ENCODE results near the gene SCN7A.

SCN7A gene

GRCh38 chr2:166375195-166375735, 118.8 kb downstream of the SCN7A start:
- WGBS (ENCODE audit: insufficient coverage), result 2% methylated on average over 6 of the region's 17 CpGs
- ChIA-PET CTCF (interaction anchor here (0.8 to 1.9 kb wide), 6 partner anchors 9 to 49 kb away, joined by 3 to 14 read pairs (median 4); no protein-coding TSS in a partner anchor), POLR2A (interaction anchor here (0.5 kb wide), 1 partner anchor 100 kb away, joined by 3 read pairs; no protein-coding TSS in a partner anchor)
- H3K4me1 ChIP-seq (ENCODE audit: control extremely low read depth in 1 of 4, control insufficient read depth in 4 of 4, insufficient read depth in 4 of 4, low read length in 3 of 4), result peaks cover 12 to 41% (median 26%) of the 10 kb centered on the region in 4 experiments
- no peaks in the 10 kb centered on the region for H3K27me3 ChIP-seq (replicated peaks in 2 of 5; ENCODE audit: control insufficient read depth in 4 of 5, insufficient read depth in 5 of 5, low read length in 4 of 5)
- peak; percentile 14 to 73 (median 55) for DNase-seq
- peak overlapping the region in 1 of 2 experiments; percentile 68 for H3K27ac ChIP-seq (ENCODE audit: insufficient read depth in 1 of 2, low read depth in 1 of 2, low read length in 2 of 2, poor library complexity in 1 of 2, severe bottlenecking in 2 of 2)
- peak overlapping the region; percentile 66 to 94 (median 88) for H3K4me3 ChIP-seq (ENCODE audit: control insufficient read depth in 1 of 7, extremely low read depth in 1 of 7, insufficient read depth in 4 of 7, low read depth in 2 of 7, low read length in 6 of 7)
- H3K36me3 ChIP-seq (ENCODE audit: control insufficient read depth in 4 of 4, insufficient read depth in 4 of 4, low read length in 3 of 4), result no peaks in the 10 kb centered on the region
- no peaks in the 10 kb centered on the region for H3K9me3 ChIP-seq (ENCODE audit: control extremely low read depth in 1 of 5, control insufficient read depth in 4 of 5, insufficient read depth in 2 of 5, low read depth in 1 of 5, low read length in 4 of 5)

DNA sequence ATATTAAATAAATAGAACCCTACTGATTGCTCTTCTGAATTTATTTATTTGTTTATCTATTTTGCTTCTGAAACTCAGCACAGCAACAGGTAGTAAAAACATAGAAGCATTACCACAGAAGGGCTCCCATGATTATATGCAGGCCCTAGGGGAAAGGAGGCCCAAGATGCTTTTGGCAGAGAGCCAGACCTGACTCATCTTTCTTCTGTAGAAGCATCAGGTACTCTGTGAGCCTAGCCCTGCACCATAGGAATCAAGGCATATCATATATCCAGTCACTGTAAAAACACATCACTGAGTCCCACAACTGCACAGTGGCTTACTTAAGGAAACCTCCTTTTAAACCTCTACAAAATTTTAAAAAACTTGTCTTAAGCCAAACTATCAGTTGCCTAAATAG, 120.1 kb downstream of the SCN7A start:
- H3K9me3 ChIP-seq (ENCODE audit: control extremely low read depth in 1 of 5, control insufficient read depth in 4 of 5, insufficient read depth in 2 of 5, low read depth in 1 of 5, low read length in 4 of 5), result no peaks in the 10 kb centered on the region
- no peak overlapping the region for H3K27ac ChIP-seq (ENCODE audit: insufficient read depth in 1 of 2, low read depth in 1 of 2, low read length in 2 of 2, poor library complexity in 1 of 2, severe bottlenecking in 2 of 2)
- peaks cover 12 to 41% (median 26%) of the 10 kb centered on the region in 4 experiments for H3K4me1 ChIP-seq (ENCODE audit: control extremely low read depth in 1 of 4, control insufficient read depth in 4 of 4, insufficient read depth in 4 of 4, low read length in 3 of 4)
- ChIA-PET CTCF (interaction anchor here (0.7 to 1.7 kb wide), 2 partner anchors 10 to 16 kb away, joined by 3 to 6 read pairs; no protein-coding TSS in a partner anchor), POLR2A (no interaction called here)
- no peaks in the 10 kb centered on the region for H3K27me3 ChIP-seq (replicated peaks in 2 of 5; ENCODE audit: control insufficient read depth in 4 of 5, insufficient read depth in 5 of 5, low read length in 4 of 5)
- H3K4me3 ChIP-seq (ENCODE audit: control insufficient read depth in 1 of 7, extremely low read depth in 1 of 7, insufficient read depth in 4 of 7, low read depth in 2 of 7, low read length in 6 of 7), result peak overlapping the region in 2 of 7 experiments; percentile 30 to 93
- no peaks in the 10 kb centered on the region for H3K36me3 ChIP-seq (ENCODE audit: control insufficient read depth in 4 of 4, insufficient read depth in 4 of 4, low read length in 3 of 4)
- peak; percentile 17 to 63 (median 56) for DNase-seq

GRCh38 chr2:166373539-166373938, 120.5 kb downstream of the SCN7A start:
- H3K27ac ChIP-seq (ENCODE audit: insufficient read depth in 1 of 2, low read depth in 1 of 2, low read length in 2 of 2, poor library complexity in 1 of 2, severe bottlenecking in 2 of 2), result no peak overlapping the region
- peak overlapping the region in 2 of 7 experiments; percentile 13 to 93 for H3K4me3 ChIP-seq (ENCODE audit: control insufficient read depth in 1 of 7, extremely low read depth in 1 of 7, insufficient read depth in 4 of 7, low read depth in 2 of 7, low read length in 6 of 7)
- no peaks in the 10 kb centered on the region for H3K36me3 ChIP-seq (ENCODE audit: control insufficient read depth in 4 of 4, insufficient read depth in 4 of 4, low read length in 3 of 4)
- no peaks in the 10 kb centered on the region for H3K27me3 ChIP-seq (replicated peaks in 2 of 5; ENCODE audit: control insufficient read depth in 4 of 5, insufficient read depth in 5 of 5, low read length in 4 of 5)
- CTCF ChIA-PET, result no interaction called here
- H3K4me1 ChIP-seq (ENCODE audit: control extremely low read depth in 1 of 4, control insufficient read depth in 4 of 4, insufficient read depth in 4 of 4, low read length in 3 of 4), result peaks cover 12 to 41% (median 26%) of the 10 kb centered on the region in 4 experiments
- H3K9me3 ChIP-seq (ENCODE audit: control extremely low read depth in 1 of 5, control insufficient read depth in 4 of 5, insufficient read depth in 2 of 5, low read depth in 1 of 5, low read length in 4 of 5), result no peaks in the 10 kb centered on the region
- DNase-seq, result no peak
- POLR2A ChIA-PET, result no interaction called here

DNA sequence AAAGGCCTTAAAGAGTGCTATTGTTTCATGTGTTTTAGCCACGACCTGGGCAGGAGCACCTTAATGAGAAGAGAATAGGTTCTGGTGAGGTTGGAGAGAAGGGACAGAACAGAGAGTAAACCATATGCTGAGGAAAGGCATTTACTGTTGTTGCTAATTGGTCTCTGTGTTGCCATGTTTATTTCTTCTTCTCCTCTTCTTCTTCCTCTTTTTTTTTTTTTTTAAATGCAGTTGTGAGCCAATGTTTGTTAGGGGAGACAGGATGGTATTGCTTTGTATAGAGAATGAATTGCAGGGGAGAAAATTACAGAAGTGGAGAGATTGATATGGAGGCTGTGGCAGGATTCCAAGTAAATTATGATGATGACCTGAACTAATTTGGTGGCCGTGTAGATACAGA, 120.9 kb downstream of the SCN7A start:
- ChIA-PET POLR2A (no interaction called here), CTCF (no interaction called here)
- Histone ChIP-seq H3K4me3 (ENCODE audit: control insufficient read depth in 1 of 7, extremely low read depth in 1 of 7, insufficient read depth in 4 of 7, low read depth in 2 of 7, low read length in 6 of 7) (peak overlapping the region in 2 of 7 experiments; percentile 19 to 30), H3K9me3 (ENCODE audit: control extremely low read depth in 1 of 5, control insufficient read depth in 4 of 5, insufficient read depth in 2 of 5, low read depth in 1 of 5, low read length in 4 of 5) (no peaks in the 10 kb centered on the region), H3K36me3 (ENCODE audit: control insufficient read depth in 4 of 4, insufficient read depth in 4 of 4, low read length in 3 of 4) (no peaks in the 10 kb centered on the region), H3K27ac (ENCODE audit: insufficient read depth in 1 of 2, low read depth in 1 of 2, low read length in 2 of 2, poor library complexity in 1 of 2, severe bottlenecking in 2 of 2) (no peak overlapping the region), H3K4me1 (ENCODE audit: control extremely low read depth in 1 of 4, control insufficient read depth in 4 of 4, insufficient read depth in 4 of 4, low read length in 3 of 4) (peaks cover 12 to 41% (median 26%) of the 10 kb centered on the region in 4 experiments), H3K27me3 (replicated peaks in 2 of 5; ENCODE audit: control insufficient read depth in 4 of 5, insufficient read depth in 5 of 5, low read length in 4 of 5) (no peaks in the 10 kb centered on the region)
- DNase-seq, result peak in 2 of 3 donors; percentile 29 to 42
- 11% methylated on average over 1 of the region's 2 CpGs for WGBS (ENCODE audit: insufficient coverage)

GRCh38 chr2:166372046-166372445, 122.0 kb downstream of the SCN7A start:
- no peaks in the 10 kb centered on the region for H3K9me3 ChIP-seq (ENCODE audit: control extremely low read depth in 1 of 5, control insufficient read depth in 4 of 5, insufficient read depth in 2 of 5, low read depth in 1 of 5, low read length in 4 of 5)
- POLR2A ChIA-PET, result no interaction called here
- no peak overlapping the region for H3K27ac ChIP-seq (ENCODE audit: insufficient read depth in 1 of 2, low read depth in 1 of 2, low read length in 2 of 2, poor library complexity in 1 of 2, severe bottlenecking in 2 of 2)
- peaks cover 12 to 41% (median 25%) of the 10 kb centered on the region in 4 experiments for H3K4me1 ChIP-seq (ENCODE audit: control extremely low read depth in 1 of 4, control insufficient read depth in 4 of 4, insufficient read depth in 4 of 4, low read length in 3 of 4)
- no peak overlapping the region for H3K4me3 ChIP-seq (ENCODE audit: control insufficient read depth in 1 of 7, extremely low read depth in 1 of 7, insufficient read depth in 4 of 7, low read depth in 2 of 7, low read length in 6 of 7)
- no peaks in the 10 kb centered on the region for H3K27me3 ChIP-seq (replicated peaks in 2 of 5; ENCODE audit: control insufficient read depth in 4 of 5, insufficient read depth in 5 of 5, low read length in 4 of 5)
- CTCF ChIA-PET, result no interaction called here
- WGBS (ENCODE audit: insufficient coverage), result no CpG with 5 or more reads among the region's 2 CpGs
- no peak for DNase-seq
- no peaks in the 10 kb centered on the region for H3K36me3 ChIP-seq (ENCODE audit: control insufficient read depth in 4 of 4, insufficient read depth in 4 of 4, low read length in 3 of 4)

DNA sequence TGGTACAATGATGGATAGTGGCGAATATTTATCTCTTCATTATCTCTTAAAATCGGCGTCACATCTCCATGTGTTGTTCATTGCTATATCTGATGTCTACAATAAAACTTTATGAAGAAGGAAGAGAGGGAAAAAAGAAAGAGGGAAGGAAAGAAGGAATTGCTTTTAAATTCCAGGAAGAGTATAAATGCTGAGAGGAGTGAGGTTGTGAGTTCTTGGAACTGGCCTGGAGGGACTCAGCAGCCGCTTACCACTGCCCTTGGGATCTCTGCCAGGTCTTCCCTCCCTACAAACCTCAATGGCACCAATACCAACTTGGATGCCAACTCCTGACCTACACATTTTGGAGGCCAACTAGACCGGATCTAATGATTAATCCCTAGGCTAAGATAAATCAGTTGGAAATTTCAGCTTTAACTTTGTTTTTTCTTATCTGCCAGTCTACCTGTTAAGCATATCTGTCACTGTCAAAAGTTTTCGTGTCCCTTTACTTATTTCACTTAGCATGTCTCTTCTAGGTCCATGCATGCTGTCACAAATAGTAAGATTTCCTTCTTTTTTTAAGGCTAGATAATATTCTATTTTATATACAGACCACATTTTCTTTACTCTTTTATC, 128.1 kb downstream of the SCN7A start:
- 41% methylated on average over 2 of the region's 6 CpGs for WGBS (ENCODE audit: insufficient coverage)
- POLR2A ChIA-PET, result no interaction called here

GRCh38 chr2:166365239-166365638, 128.8 kb downstream of the SCN7A start:
- Histone ChIP-seq H3K9me3 (ENCODE audit: control extremely low read depth in 1 of 5, control insufficient read depth in 4 of 5, insufficient read depth in 2 of 5, low read depth in 1 of 5, low read length in 4 of 5) (no peaks in the 10 kb centered on the region), H3K4me3 (ENCODE audit: control insufficient read depth in 1 of 7, extremely low read depth in 1 of 7, insufficient read depth in 4 of 7, low read depth in 2 of 7, low read length in 6 of 7) (no peak overlapping the region), H3K4me1 (ENCODE audit: control extremely low read depth in 1 of 4, control insufficient read depth in 4 of 4, insufficient read depth in 4 of 4, low read length in 3 of 4) (peaks cover 0 to 16% (median 4%) of the 10 kb centered on the region in 4 experiments), H3K27ac (ENCODE audit: insufficient read depth in 1 of 2, low read depth in 1 of 2, low read length in 2 of 2, poor library complexity in 1 of 2, severe bottlenecking in 2 of 2) (no peak overlapping the region), H3K36me3 (ENCODE audit: control insufficient read depth in 4 of 4, insufficient read depth in 4 of 4, low read length in 3 of 4) (no peaks in the 10 kb centered on the region), H3K27me3 (replicated peaks in 2 of 5; ENCODE audit: control insufficient read depth in 4 of 5, insufficient read depth in 5 of 5, low read length in 4 of 5) (no peaks in the 10 kb centered on the region)
- ChIA-PET POLR2A (no interaction called here), CTCF (no interaction called here)
- no peak for DNase-seq
- 100% methylated on average over 3 of the region's 3 CpGs for WGBS (ENCODE audit: insufficient coverage)

More for the DNA sequence above, 128.1 kb downstream of the SCN7A start:
- Histone ChIP-seq H3K4me3 (ENCODE audit: control insufficient read depth in 1 of 7, extremely low read depth in 1 of 7, insufficient read depth in 4 of 7, low read depth in 2 of 7, low read length in 6 of 7) (no peak overlapping the region), H3K4me1 (ENCODE audit: control extremely low read depth in 1 of 4, control insufficient read depth in 4 of 4, insufficient read depth in 4 of 4, low read length in 3 of 4) (peaks cover 0 to 16% (median 6%) of the 10 kb centered on the region in 4 experiments), H3K36me3 (ENCODE audit: control insufficient read depth in 4 of 4, insufficient read depth in 4 of 4, low read length in 3 of 4) (no peaks in the 10 kb centered on the region), H3K9me3 (ENCODE audit: control extremely low read depth in 1 of 5, control insufficient read depth in 4 of 5, insufficient read depth in 2 of 5, low read depth in 1 of 5, low read length in 4 of 5) (no peaks in the 10 kb centered on the region), H3K27me3 (replicated peaks in 2 of 5; ENCODE audit: control insufficient read depth in 4 of 5, insufficient read depth in 5 of 5, low read length in 4 of 5) (no peaks in the 10 kb centered on the region), H3K27ac (ENCODE audit: insufficient read depth in 1 of 2, low read depth in 1 of 2, low read length in 2 of 2, poor library complexity in 1 of 2, severe bottlenecking in 2 of 2) (no peak overlapping the region)
- DNase-seq, result no peak
- CTCF ChIA-PET, result no interaction called here

Measured in common myeloid progenitor, CD34-positive (primary cell).